NCI-H2227 treated with DMSO at 0.1 percent for 48 hours (cell line): ENCODE data around the gene HEATR5B.
"Not testable (repeated sequence)": the region's sequence is repeated elsewhere in the genome, so short reads cannot be mapped to it uniquely, and the experiment has no call there.

Experiments used
- DNase-seq: peaks from one replicate; lab custom pipeline; 2025; lab: John Stamatoyannopoulos, UW

Gene HEATR5B

GRCh38 chr2:36979007-36979406, 105.2 kb downstream of the HEATR5B start:
- not testable (repeated sequence) for DNase-seq

- no peak for DNase-seq
These were observed 108.1 kb downstream of the HEATR5B start for GRCh38 chr2:36976065-36976464.

GRCh38 chr2:36975306-36975705, 108.9 kb downstream of the HEATR5B start:
- DNase-seq: no peak

GRCh38 chr2:36973320-36973719, 110.9 kb downstream of the HEATR5B start:
- DNase-seq: peak; percentile 13

GRCh38 chr2:36971990-36972389, 112.2 kb downstream of the HEATR5B start:
- DNase-seq: no peak

- peak; percentile 32 for DNase-seq
These were observed 116.8 kb downstream of the HEATR5B start for GRCh38 chr2:36967236-36967876.

- DNase-seq: peak; percentile 96
These were observed 117.6 kb downstream of the HEATR5B start, which contains the start of gene STRN for GRCh38 chr2:36966370-36967235. STRN (minus strand) TSS chr2:36966536; CDS start chr2:36966463, 73 bp downstream.

- peak; percentile 29 for DNase-seq
These were observed 118.3 kb downstream of the HEATR5B start for GRCh38 chr2:36965751-36966369.

GRCh38 chr2:36965206-36965605, 119.0 kb downstream of the HEATR5B start:
- no peak for DNase-seq

- DNase-seq: no peak
These were observed 119.6 kb downstream of the HEATR5B start for GRCh38 chr2:36964496-36965058.

- DNase-seq: no peak
These were observed 120.4 kb downstream of the HEATR5B start for GRCh38 chr2:36963734-36964133.

- DNase-seq: no peak
These were observed 121.1 kb downstream of the HEATR5B start for GRCh38 chr2:36963106-36963505.

- no peak for DNase-seq
These were observed 123.4 kb downstream of the HEATR5B start for GRCh38 chr2:36960773-36961172.

- DNase-seq: no peak
These were observed 124.0 kb downstream of the HEATR5B start for GRCh38 chr2:36960005-36960675.

- no peak for DNase-seq
These were observed 129.1 kb downstream of the HEATR5B start for GRCh38 chr2:36954977-36955607.

- DNase-seq: no peak
These were observed 131.4 kb downstream of the HEATR5B start for GRCh38 chr2:36952748-36953197.

GRCh38 chr2:36951574-36951973, 132.6 kb downstream of the HEATR5B start:
- DNase-seq: peak; percentile 24

GRCh38 chr2:36951027-36951518, 133.1 kb downstream of the HEATR5B start:
- DNase-seq: peak; percentile 38

- no peak for DNase-seq
These were observed 134.3 kb downstream of the HEATR5B start for GRCh38 chr2:36949845-36950244.

GRCh38 chr2:36945240-36945639, 138.9 kb downstream of the HEATR5B start:
- not testable (repeated sequence) for DNase-seq

GRCh38 chr2:36941867-36942266, 142.3 kb downstream of the HEATR5B start:
- DNase-seq: no peak
